PFSK-1 (cell line): Measurements from ENCODE around the gene WDR33.

ENCODE experiments used
- FOXP2 ChIP-seq: optimal IDR thresholded peaks from 2 replicates; pipeline ENCODE3; 2011; ENCODE audit warnings: borderline replicate concordance, control low read depth, inconsistent platforms; ENCODE audit not compliant: insufficient read depth; ENCODE audit errors: extremely low read length, extremely low read depth
- POLR2AphosphoS5 ChIP-seq: IDR thresholded peaks from 2 replicates; pipeline ENCODE4 v1.6.1; 2012; ENCODE audit warnings: low read depth, mild to moderate bottlenecking, control low read depth, low read length, moderate library complexity
- REST ChIP-seq, 2 experiments: IDR thresholded peaks; 2 replicates each; pipeline versions ENCODE4 v1.6.1 to v1.8.0; 2011 to 2012; ENCODE audit warnings: low read depth in 2 of 2, low read length in 2 of 2, control low read depth in 1 of 2, inconsistent platforms in 1 of 2, mild to moderate bottlenecking in 1 of 2, moderate library complexity in 1 of 2; ENCODE audit not compliant: insufficient read depth in 1 of 2
- SIN3A ChIP-seq: IDR thresholded peaks from 2 replicates; pipeline ENCODE4 v1.6.1; 2012; ENCODE audit warnings: mild to moderate bottlenecking, low read length, moderate library complexity, borderline replicate concordance; ENCODE audit not compliant: insufficient read depth
- TAF1 ChIP-seq: IDR thresholded peaks from 2 replicates; pipeline ENCODE4 v1.6.1; 2012; ENCODE audit warnings: low read length, control low read depth, borderline replicate concordance; ENCODE audit not compliant: insufficient read depth

- TF ChIP-seq POLR2AphosphoS5 (no peak), TAF1 (no peak), REST (IDR thresholded peaks at IDR 0.05; ENCODE audit: insufficient read depth in 1 of 2, low read depth in 2 of 2, low read length in 2 of 2) (no peak), SIN3A (no peak), FOXP2 (no peak)
Measured at GRCh38 chr2:127704641-127705390, 106.2 kb downstream of the WDR33 start.
